ENCODE results near the gene TP53I13.

The TP53I13 gene

DNA sequence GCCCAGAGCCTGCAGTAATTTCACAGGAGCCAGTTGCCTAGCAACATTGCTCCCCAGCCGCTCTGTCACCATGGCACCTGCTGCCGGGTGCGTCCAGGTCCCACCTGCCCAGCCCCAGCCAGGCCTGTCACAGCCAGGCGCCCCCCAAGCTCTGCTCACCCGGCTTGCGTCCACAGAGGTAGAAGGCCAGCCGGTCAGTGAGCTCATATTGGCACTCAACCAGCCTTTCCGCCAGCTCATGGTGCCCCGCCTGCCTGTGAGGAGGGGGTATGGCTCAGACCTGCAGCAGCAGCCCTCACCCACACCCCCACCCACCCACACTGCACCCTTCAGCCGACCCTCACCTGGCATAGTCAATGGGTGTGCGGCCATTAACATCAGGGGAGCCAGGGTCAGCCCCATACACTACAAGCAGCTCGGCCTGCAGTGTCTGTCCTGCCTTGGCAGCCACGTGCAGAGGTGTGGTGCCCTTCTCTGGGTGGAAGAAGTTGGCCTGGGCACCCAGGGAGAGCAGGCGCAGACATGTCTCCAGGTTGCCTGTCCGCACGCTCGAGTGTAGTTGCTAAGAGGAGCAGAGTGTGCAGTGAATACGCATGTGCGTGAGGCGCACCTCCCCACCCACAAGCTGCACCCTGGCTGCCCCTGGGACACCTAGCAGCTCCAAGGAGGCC lies 13.2 kb downstream of the TP53I13 start:
- DNase-seq (ENCODE audit: low read depth), result no peak

DNA sequence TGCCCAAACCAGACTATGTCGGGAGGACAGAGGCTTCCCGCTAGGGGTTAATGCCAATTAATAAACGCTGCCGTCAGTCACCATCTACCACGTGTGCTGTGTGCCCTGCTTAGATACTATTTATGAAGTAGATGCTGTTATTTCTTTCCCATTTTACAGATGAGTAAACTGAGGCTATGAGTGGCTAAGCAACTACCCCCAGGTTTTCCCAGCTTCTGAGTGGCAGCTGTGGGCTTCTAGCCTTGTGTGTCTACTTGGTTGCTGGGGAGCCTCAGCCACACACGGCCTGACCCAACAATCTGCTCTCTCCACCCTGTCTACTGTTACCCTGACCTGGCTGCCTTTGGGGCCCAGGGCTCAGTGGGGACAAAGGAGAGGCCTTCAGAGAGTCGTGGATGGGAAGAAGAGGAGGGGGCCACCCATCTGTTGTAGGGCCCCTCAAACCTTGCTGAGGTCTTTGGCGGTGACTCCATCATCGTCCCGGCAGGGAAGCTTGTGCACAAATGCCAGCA lies 13.8 kb downstream of the TP53I13 start:
- DNase-seq (ENCODE audit: low read depth), result no peak

DNA sequence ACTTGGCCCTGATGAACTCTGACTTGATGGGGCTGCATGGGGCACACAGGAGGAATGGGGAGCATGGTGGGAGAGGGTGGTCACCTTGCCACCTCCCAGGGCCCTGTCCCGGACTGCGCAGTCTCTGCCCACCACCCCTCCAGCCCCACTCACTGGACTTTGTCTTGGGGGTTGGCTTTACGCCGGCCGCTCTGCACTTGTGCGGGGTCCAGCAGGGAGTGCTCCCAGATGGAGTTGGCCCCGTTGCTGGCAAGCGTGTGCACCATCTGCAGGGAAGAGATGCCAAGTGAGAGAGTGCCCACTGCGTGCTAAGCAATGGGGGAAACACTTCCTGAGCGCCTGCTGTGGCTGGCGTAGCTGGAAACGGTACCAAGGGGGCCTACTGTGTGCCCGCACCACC lies 14.3 kb downstream of the TP53I13 start:
- DNase-seq (ENCODE audit: low read depth), result no peak

DNA sequence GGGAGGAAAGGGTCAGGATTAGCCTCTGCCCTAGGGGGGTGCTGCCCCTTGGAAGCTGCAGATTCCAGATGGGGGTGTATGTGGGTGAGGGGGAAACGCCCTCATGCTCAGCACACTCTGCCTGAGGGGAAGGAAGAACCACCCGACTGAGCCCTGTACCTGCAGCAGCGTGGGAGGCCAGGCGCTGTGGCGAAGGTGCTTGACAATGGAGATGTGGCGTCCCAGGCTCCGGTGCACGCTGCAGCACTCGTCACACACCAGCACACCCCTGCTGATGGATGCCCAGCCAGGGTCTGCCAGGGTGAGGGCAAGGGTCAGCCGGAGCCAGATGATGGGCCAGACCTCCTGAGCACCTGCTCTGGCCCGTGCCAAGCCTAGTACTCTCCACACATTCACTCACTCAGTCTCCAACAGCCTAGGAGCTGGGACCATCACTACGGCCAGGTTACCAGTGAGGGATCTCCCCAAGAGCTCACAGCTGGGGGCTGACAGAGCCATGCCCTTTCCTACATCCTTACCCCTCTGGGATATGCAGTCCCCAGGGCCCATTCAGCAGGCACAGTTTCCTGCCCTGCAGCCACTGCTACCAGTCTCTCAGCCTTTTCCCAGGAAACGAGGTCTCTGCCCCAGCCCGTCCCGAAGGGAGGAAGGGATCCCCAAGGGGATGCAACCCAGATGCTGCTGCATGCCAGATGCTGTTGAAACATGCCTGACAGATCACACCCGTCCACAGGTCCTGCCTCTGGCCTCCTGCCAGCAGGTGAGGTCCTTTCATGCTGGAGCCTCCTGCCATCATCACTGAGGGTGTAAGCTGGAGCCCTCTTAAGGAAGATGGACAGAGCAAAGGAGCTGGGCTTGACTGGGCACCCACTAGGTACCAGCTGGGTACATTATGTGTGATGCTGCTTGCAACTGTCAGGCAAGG lies 15.1 kb downstream of the TP53I13 start:
- DNase-seq (ENCODE audit: low read depth), result no peak

DNA sequence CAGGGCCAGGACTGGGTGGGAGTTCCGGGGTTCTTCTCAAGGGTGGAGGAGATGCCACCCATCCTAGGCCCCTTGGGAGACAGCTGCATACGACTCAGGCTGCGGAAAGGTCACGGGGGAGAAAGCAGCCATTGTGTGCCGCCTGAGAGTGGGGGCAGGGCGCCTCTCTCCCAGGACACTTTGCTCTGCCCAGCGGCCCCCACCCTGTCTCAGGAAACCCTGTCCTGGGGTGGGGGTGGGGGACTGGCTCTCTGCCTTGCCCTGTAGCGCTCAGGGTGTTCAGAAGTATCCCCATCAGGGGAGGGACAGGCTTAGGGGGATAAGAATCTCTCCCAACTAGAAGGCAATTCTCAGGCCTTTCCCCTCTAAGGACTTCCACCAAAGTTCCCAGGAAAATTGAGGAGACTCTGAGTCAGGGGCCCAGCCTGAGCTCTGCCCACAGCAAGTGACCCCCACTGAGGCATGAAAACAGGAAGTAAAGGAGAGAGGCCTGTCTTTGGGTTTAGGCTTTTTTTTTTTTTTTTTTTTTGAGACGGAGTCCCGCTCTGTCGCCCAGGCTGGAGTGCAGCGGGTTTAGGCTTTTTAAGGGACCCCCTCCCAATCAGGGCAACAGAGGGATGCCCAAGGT lies 16.1 kb downstream of the TP53I13 start:
- no peak for DNase-seq (ENCODE audit: low read depth)

DNA sequence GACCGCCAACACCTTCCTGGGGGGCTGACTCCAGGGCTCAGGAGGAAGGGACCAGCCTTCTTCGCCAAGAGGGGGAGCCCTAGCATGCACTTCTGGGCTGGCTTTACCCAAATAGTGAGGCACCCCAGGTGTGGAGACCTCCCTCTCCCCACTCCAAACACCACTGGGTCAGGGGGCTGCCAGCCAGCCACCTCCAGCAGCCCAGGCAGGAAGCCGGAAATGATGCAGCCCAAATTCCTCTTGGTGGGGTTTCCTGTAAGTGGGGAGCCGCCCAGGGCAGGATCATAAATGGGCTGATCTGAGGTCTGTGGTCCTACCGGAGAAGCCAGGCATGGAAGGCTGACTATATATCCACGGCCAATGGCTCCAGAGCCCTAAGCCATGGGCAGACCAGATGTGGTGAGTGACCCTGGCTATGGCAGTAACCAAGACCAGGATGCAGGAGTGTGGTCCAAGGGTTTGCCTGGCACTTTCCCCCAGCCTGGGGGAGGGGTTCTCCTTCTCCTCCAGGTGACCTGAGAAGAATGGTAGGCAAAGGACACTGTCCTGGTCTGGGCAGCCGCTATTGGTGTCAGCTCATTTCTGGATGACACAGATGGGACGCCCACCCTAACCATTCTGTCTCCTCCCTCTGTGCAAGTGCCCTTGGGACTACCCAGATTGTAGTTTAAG lies 16.7 kb downstream of the TP53I13 start:
- peak; percentile 14 for DNase-seq (ENCODE audit: low read depth)

DNA sequence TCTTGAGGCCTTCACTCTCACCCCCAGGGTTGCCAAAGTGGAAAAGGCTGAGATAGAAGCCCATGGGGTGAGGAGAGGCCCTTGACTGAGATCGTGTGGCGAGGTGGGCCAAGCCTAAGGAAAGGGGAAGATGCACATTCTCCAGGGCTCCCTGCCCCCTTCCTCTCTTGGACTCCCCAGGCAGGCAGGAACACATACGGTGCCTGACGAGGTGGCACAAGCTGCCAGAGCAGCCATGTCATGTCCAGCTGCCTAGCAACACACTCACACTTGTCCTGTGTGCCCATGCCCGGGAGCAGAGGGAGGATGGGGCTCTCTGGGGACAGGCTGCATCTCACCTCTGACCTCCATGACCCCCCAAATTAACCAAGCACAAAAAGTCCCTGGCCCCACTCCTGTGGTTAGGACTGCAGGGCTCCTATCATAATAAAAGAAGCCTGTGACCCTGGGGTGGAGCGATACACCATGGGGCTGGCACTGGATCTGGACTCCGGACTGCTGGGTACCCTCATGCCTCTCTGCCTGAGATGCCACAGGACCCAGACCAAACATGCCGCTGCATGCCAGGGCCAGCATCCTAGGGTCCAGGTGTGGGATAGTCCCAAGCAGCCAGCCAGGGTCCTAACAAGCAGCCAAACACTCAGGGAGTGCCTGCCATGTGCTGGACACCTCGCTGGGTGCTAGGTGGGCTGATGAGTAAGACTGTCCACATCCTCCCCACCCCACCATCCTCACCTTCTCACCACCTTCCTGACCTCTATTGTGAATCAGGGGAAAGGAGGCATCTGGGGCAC lies 18.4 kb downstream of the TP53I13 start:
- no peak for DNase-seq (ENCODE audit: low read depth)

DNA sequence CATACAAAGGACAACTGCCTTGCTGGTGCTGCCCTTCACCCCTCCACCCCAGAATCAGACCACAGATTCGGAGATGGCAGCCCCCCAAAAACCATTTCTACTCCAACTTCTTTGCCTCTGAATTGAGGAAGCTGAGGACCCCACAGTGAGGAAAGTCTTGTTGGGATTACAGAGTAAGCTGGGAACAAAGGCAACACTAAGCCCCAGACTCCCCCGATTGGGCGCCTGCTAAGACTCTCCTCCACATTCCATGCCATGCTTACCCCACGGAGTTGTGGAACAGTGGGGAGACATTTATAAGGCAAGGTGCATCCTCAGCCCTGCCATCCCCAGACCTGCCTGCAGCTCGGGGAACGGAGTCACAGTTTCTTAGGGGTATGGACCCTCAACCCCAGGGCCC lies 19.1 kb downstream of the TP53I13 start:
- no peak for DNase-seq (ENCODE audit: low read depth)

DNA sequence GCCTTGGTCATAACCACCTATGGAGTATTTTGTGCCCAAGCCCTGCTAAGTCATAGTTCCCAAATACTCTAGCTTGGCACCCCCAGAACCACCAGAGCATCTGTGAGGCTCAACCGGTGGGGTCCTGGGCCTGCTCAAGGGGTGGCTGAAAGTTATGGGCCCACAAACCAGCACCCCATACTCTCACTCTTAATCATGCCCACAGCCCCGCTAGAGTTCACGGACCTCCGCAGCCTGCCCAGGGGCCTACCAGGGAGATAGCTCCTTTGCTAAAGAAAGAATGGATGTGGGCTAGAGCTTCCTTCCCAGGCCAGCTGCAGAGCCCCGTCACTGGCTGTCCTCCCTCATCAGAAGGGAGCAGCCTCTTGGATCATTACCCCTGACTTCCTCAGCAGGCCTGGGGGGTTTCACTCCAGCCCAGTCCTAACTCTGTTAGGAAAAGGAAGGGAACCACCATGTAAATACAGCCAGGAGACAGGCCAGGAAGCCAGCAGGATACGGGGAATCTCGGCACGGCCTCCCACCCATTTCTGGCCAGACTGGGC lies 19.6 kb downstream of the TP53I13 start:
- DNase-seq (ENCODE audit: low read depth), result no peak

DNA sequence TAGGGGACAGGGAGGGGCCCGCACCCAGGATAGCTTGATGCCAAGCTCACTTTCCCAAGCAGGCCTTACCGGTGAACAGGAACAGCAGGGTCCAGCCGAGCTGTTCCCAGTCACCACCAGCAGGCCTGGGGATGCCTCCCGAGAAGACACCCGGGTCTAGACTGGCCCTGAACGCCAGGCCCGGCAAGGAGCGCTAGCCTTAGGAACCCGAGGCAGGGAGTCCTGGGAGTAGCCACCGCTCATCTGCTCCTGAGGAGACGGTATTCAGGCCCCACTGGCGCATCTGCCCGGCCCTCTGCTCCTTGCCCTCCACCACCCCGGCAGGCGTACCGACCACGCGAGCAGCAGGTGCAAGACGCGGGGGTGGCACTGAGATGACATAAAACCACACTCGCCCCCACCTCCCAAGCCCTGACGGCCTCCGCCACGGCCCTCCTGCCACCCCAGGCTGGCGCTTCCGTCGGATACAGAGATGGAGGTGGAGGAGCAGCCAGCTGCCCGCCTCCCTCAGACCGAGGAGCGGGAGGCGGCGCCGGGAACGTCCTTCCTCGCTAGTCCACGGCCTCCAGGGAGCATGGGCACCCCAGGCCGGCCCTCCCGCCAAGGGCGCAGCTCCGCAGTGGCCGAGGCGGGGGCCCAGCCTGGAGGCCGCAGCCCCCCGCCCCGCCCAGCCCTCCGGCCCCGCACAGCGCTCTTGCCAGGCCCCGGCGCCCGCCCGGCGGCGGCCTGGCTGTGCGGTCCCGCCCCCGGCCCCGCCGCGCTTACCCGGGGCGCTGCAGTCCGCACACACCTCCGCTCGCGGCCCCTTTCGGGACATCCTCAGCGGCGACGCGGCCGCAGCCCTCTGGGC lies 20.3 kb downstream of the TP53I13 start:
- no peak for DNase-seq (ENCODE audit: low read depth)

DNA sequence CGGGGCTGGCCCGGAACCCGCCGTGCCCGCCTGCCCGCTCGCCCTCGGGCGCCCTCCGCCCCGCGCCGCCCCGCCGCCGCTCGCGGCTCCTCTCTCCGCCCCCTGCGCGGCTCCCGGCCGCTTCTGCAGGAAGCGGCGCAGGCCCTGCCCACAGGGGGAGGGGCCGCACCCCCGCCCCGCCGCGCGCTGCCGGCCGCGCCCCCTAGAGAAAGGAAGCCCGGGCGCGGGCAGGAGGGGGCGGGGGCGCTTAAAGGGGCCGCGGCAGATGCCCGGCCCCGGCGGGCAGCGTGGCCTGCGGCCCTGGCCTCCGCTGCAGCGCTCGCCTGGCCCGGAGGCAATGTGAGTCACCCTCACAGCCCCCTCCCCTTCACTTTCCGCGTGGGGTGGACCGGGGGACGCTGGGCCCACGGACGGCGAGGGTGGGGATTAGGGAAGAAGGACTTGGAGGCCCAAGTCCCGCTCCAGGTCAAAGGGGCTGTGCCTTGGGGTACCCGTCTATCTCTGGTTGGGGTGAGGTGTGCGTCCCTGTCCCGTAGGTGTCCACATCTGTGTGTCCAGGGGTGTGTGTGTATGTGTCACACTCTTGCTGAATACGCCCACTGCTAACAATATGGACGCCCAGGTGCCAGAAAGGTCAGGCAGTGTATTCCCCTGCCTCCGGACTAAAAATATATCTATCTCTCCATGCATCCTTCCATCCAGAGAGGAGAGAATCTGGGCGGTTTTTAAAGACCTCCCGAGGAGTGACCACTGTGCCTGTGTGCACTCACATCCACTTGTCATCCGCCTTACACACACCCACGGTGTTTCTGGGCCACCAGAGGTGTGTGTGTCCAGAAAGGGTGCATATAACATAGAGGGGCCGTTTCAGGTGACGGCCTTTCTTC lies 21.3 kb downstream of the TP53I13 start, which contains the start of gene GIT1:
TSS of gene GIT1 (minus strand) at position 125 of the 887 bp plus-strand sequence. CDS start 270 bp downstream, outside the sequence.
- peak; percentile 76 for DNase-seq (ENCODE audit: low read depth)

DNA sequence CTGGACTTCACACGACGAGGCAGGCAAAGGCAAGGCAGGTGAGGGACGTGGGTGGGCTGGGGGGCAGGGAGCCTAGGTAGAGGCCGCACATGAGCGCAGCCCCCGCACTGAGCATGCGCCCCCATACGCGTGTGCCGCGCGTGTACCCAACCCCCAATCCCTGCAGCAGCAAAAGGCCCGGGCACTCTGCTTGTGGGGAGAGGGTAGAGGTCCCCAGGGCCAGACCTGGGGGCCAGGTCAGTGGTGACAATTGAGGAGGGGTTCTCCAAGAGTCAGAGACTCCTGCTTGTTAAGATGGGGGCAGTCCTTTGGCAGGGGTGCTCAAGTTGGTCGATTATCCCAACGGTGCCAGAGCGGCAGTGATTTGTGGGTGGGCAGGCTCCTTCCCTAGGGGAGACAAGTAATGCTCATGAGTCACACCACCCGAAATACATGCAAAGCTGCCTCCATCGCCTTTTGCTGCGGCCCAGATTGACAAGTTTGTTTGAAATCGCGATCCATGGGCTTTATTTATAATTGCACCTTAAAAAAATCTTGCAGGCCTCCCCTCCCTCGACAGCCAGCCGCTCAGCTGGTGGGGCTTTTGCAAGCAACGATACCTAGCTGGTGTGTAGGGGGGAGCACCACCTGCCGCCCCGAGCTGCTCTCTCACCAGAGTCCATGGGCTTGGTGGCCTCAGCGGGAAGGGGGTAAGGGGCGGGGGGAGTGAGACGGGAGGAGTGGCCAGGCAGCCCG lies 22.1 kb downstream of the TP53I13 start:
- no peak for DNase-seq (ENCODE audit: low read depth)

DNA sequence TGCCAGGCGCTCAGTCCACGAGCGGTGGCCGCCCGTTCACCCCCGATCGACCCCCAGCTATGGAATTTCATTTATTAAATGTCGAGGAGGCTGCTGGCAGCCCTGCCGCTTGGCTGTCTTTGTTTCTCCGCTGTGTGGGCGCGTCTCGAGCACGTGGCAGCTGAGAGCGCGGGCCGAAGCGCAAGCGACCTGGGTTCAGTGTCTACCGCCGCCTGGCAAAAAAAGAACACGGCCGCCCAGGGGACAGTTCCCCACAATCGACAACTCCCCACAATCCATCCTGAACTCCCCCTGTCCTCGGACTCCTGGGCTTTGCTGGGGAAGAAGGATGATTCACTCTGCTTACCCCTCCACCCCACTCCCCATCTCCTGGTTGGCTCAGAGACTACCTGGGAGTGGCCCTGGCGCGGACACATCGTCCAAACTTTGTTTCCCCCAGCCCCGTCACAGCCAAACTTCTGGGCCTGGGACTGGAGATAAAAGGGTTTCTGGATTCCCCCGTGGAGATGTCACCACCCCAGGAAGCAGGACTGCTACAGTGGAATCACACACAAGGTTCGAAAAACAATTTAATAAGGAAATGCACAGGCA lies 22.7 kb downstream of the TP53I13 start:
- DNase-seq (ENCODE audit: low read depth), result no peak

DNA sequence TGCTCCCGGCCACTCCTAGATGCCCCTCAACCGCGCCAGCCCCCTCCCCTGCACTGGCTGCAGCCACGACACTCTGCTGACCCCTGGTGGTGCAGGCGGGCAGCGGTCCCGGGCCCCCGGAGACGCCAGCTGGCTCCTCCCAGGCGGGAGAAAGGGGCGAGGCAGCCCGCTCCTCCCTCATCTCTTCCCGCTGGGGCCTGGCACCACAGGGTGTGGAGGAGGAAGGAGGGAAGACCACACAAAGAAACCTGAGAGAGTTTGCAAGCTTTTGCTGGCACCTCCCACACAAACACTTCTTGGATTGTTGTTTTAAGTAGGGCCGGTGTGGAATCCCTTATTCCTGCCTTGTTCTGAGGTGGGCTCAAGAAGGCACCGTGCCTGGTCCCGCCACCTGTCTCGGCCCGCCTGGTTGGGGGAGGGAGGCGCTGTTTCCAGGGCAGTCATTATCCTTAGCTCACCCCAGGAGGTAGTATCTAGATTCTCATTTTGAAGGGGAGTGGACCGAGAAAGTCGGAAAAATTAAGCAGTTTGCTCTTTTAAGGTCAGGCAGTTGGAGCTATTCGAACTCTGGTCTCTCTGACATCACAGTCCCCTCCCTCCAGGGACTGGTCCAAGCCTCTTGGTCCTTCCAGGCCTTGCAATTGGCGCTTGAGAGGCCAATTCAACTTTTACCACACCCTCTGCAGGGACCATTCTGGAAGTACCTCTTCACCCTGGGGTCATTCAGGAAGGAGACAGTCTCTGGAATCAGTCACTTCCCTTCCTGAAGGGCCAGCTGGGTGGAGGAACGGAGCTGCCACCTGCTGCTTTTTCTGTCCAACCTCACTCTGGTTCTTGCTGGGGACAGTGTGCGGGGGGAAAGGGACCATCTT lies 23.5 kb downstream of the TP53I13 start:
- peak; percentile 62 for DNase-seq (ENCODE audit: low read depth)

DNA sequence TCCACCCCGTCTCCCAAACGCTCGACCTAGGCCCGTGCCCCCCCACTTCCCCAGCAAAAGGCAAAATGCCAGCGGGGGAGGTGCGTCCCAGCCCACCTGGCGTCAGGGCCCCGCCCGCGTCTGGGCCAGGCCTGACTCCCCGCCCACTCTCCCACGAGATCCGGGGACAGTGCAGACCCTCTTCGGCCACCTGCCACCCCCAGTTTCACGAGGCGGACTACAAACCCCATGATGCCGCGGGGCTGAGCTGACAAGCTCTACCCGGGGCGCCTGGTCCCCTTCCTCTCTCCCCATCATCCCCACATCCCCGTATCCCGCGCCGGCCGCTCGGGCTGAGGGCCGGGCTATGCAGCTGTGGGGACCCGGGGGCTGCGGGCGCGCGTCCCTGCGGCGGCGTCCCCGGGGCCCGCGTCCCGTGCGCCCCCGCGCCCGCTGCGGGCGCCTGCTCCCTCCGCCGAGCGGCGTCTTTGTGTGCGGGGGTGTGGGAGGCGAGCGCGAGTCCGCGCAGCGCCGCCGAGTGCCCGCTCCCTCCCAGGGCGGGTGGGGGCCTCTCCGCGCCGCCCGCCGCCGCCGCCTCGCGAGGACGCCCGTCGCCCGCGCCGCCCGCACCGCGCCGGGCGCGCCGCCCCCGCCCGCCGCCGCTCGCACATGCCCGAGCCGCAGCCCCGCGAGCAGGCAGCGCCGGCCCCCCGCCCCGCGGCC lies 24.5 kb downstream of the TP53I13 start, which contains the start of gene ANKRD13B:
TSS of gene ANKRD13B (plus strand) at position 283 of the 702 bp plus-strand sequence. CDS start 490 bp downstream, outside the sequence.
- DNase-seq (ENCODE audit: low read depth), result no peak
